Spleen (tissue), 11 donors: ENCODE results near the gene TRIM2. TPM values are rescaled to one million over a fixed set of nuclear protein-coding genes. Genes with fewer than 3 reads are reported as not detected.

Experiments used
- DNase-seq: peaks from one replicate; pipeline ENCODE4 v3.0.0-alpha.2; 2020
- H3K27ac ChIP-seq, 8 donors: fragments of 200-600 bp; sonication (generic) in 7 of 8; 1 replicate in 4 of 8; 2 replicates in 4 of 8; pipeline versions ENCODE4 v1.5.0 to v1.8.0; 2016 to 2021; ENCODE audit warnings: inconsistent platforms in 4 of 8, mild to moderate bottlenecking in 4 of 8, moderate library complexity in 1 of 8
- H3K27me3 ChIP-seq, 7 donors: fragments of 200-600 bp; sonication (generic) in 6 of 7; replicated peaks in 1 of 7; 1 replicate in 4 of 7; 2 replicates in 3 of 7; pipeline versions ENCODE4 v1.5.0 to v1.8.0; 2016 to 2021; ENCODE audit warnings: inconsistent platforms in 3 of 7, mild to moderate bottlenecking in 1 of 7
- H3K36me3 ChIP-seq, 6 donors: fragments of 200-600 bp; sonication (generic) in 5 of 6; 1 replicate in 4 of 6; 2 replicates in 2 of 6; pipeline versions ENCODE4 v1.5.0 to v1.8.0; 2016 to 2021; ENCODE audit warnings: inconsistent platforms in 2 of 6
- H3K4me1 ChIP-seq, 6 donors: fragments of 200-600 bp; sonication (generic) in 5 of 6; 1 replicate in 3 of 6; 2 replicates in 3 of 6; pipeline versions ENCODE4 v1.5.0 to v1.8.0; 2016 to 2021; ENCODE audit warnings: inconsistent platforms in 3 of 6
- H3K4me3 ChIP-seq, 8 donors: fragments of 200-600 bp; sonication (generic) in 7 of 8; 1 replicate in 4 of 8; 2 replicates in 4 of 8; pipeline versions ENCODE4 v1.5.0 to v1.8.0; 2016 to 2021; ENCODE audit warnings: inconsistent platforms in 4 of 8, mild to moderate bottlenecking in 4 of 8, moderate library complexity in 2 of 8
- H3K9me3 ChIP-seq, 8 donors: fragments of 200-600 bp; sonication (generic) in 7 of 8; 1 replicate in 4 of 8; 2 replicates in 4 of 8; pipeline versions ENCODE4 v1.5.0 to v1.8.0; 2016 to 2021; ENCODE audit warnings: inconsistent platforms in 4 of 8
- POLR2A ChIP-seq, 3 donors: fragments of 450-650 bp; IDR thresholded peaks; one replicate each; pipeline ENCODE4 v1.5.1; 2017; ENCODE audit warnings: antibody characterized with exemption in 3 of 3, mild to moderate bottlenecking in 1 of 3
- POLR2AphosphoS5 ChIP-seq, 3 donors: sonication (generic); formaldehyde crosslinking; IDR thresholded peaks; one replicate each; pipeline ENCODE4 v1.5.1; 2017; ENCODE audit warnings: antibody characterized with exemption in 3 of 3
- WGBS, 5 donors: extraction: QIAGEN DNeasy Blood & Tissue Kit in 3 of 5; methylation state at CpG; one replicate each; pipeline versions ENCODE4 v1.1.5 to v1.1.7; 2013 to 2018; 5-methylcytosine and 5-hydroxymethylcytosine counted together
- intact Hi-C: fragments of 100-400 bp; cut with DNase I; formaldehyde crosslinking; loops from one replicate; pipeline ENCODE4 v1.15.0; 2023; ENCODE audit warnings: low total_unique reads
- polyA plus RNA-seq, 3 donors: library from polyadenylated mRNA; stranded (reverse); fragments of 200-250 nt; gene quantifications; one replicate each; pipeline ENCODE4 v1.2.1, GENCODE V29; 2013
- total RNA-seq, 7 donors: library from RNA; depleted of rRNA in 3 of 7; stranded (reverse); fragments of >200 nt in 3 of 7; fragmentation: NEBNext Ultra II Directional in 4 of 7; extraction: Animal tissue kit (Norgen Biotek cat#: 25700) in 4 of 7; gene quantifications; one replicate each; pipeline versions ENCODE4 v1.1.0 to v1.2.1, GENCODE V29; 2016 to 2021
- TF ChIP-seq, protein P1 (sequence below), 11 experiments: fragments of 200-600 bp in 7 of 11; fragments of 450-650 bp in 4 of 11; sonication (generic) in 4 of 11; IDR thresholded peaks in 8 of 11; conservative IDR thresholded peaks in 3 of 11; 1 replicate in 7 of 11; 2 replicates in 4 of 11; pipeline versions ENCODE4 v1.4.0 to v1.8.0; 2016 to 2021; ENCODE audit warnings: antibody characterized with exemption in 11 of 11, inconsistent platforms in 4 of 11, mild to moderate bottlenecking in 1 of 11
- donor health status: healthy with polysubstance abuse.
- donor health status: DM: no; HTN: no; CAD: no; lungs with moderate emphysema.
- donor health status: DM: no; HTN: no; CAD: no.
- donor health status: Bipolar disorder and iron deficiency.
- donor health status: healthy.
- donor health status: DM: no; HTN: no; CAD: no.
- donor health status: DM: yes; HTN: yes; CAD: no.

TRIM2 gene
- total and polyA plus RNA-seq, 10 donors, result 3.2 to 77.9 (median 45.3) TPM

DNA sequence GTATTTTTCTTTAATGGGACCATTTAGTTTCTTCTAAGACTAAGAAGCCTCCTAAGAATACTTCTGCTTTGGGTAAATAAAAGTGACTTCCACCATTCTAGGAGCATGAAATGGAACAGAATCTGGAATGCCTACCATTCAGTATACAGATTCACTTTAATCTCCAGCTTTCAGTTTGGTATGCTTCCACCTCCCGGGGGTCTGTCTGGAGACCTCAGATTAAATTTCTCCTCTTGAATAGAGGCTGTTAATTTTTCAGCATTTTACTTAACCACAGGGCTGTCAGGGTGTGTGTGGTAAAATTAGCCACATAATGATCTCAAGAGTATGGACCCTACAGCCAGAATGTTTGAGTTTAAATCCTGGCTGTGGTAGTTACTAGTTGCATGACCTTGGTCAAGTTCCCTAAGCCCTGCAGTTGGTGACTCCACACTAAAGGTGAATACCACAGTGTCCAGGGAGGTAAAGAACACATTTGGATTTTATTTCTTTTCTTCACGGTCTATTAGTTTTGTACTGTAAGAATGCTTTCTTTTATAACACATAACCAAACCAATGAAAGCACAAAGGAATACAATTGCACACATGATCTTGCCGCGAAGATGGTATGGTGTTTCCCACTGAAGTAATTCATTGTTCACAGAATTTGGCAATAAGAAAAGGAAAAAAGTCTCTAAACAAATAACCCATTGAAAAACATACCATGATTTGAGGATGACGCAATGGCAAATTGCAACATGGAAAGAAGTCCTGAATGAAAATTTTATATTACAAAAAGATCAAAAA lies 37.3 kb upstream of the TRIM2 start:
- Histone ChIP-seq H3K36me3 (no peaks in the 10 kb centered on the region), H3K4me1 (no peaks in the 10 kb centered on the region), H3K9me3 (peaks cover 0 to 9% (median 2%) of the 10 kb centered on the region in 8 donors), H3K4me3 (no peak overlapping the region), H3K27me3 (peaks cover 0 to 5% (median 0%) of the 10 kb centered on the region in 7 donors), H3K27ac (no peak overlapping the region)
- intact Hi-C loops, result no loop called here
- DNase-seq, result no peak
- 74 to 88% (median 81%) methylated on average over 5 of the region's 5 CpGs for WGBS, 5 donors
- TF ChIP-seq POLR2AphosphoS5 (IDR thresholded peaks at IDR 0.05), result no peak
- TF ChIP-seq POLR2A (IDR thresholded peaks at IDR 0.05), result no peak
- TF ChIP-seq, protein P1, sequence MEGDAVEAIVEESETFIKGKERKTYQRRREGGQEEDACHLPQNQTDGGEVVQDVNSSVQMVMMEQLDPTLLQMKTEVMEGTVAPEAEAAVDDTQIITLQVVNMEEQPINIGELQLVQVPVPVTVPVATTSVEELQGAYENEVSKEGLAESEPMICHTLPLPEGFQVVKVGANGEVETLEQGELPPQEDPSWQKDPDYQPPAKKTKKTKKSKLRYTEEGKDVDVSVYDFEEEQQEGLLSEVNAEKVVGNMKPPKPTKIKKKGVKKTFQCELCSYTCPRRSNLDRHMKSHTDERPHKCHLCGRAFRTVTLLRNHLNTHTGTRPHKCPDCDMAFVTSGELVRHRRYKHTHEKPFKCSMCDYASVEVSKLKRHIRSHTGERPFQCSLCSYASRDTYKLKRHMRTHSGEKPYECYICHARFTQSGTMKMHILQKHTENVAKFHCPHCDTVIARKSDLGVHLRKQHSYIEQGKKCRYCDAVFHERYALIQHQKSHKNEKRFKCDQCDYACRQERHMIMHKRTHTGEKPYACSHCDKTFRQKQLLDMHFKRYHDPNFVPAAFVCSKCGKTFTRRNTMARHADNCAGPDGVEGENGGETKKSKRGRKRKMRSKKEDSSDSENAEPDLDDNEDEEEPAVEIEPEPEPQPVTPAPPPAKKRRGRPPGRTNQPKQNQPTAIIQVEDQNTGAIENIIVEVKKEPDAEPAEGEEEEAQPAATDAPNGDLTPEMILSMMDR (IDR thresholded peaks at IDR 0.05 in 8 of 11, conservative IDR thresholded peaks at IDR 0.05 in 3 of 11), result no peak

DNA sequence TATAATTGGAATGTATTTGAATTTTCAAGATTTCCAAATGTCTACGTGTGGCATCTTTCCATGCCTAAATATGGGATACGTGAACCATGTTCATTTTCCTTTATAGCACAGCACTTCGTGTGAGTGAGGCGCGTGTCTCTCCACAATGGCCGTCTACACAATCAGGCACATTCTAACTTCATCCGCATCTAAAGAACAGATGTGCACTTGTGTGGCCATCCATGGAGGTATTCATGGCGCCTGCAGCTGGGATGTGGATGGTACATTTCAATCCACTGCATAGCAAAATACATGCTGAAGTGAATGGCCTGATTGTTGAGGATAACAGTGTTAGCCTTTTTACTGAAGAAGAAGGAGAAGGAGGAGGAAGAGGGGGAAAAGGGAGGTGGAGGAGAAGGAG lies 34.5 kb upstream of the TRIM2 start:
- intact Hi-C loops, result no loop called here

DNA sequence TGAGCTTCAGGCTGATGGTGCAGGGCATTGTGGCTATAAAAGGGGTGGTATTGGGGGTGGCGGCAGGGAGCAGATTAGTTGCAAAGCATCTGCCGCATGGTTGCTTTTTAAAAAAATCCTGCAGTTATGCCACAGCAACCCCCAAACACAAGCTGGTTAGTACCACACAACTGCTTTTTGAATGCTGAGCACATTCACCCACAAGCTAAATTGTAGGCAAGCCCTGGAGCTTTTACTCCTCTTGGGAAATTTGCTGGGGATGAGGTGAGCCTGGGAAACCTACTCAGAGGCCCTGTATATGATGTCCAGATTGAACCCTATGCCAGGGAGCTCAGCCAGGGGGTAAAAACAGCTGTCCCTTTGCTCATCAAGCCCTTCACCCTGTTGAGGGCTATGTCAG lies 33.8 kb upstream of the TRIM2 start:
- intact Hi-C loops, result no loop called here
- H3K36me3 ChIP-seq, result no peaks in the 10 kb centered on the region
- 95 to 97% (median 96%) methylated on average over 2 of the region's 2 CpGs for WGBS, 5 donors
- H3K9me3 ChIP-seq, result no peaks in the 10 kb centered on the region
- TF ChIP-seq POLR2A (IDR thresholded peaks at IDR 0.05) (no peak), POLR2AphosphoS5 (IDR thresholded peaks at IDR 0.05) (no peak)
- TF ChIP-seq, protein P1 (IDR thresholded peaks at IDR 0.05 in 8 of 11, conservative IDR thresholded peaks at IDR 0.05 in 3 of 11), result no peak
- no peaks in the 10 kb centered on the region for H3K4me1 ChIP-seq
- no peak overlapping the region for H3K27ac ChIP-seq
- no peak overlapping the region for H3K4me3 ChIP-seq
- no peak for DNase-seq
- H3K27me3 ChIP-seq, result peaks cover 0 to 5% (median 0%) of the 10 kb centered on the region in 7 donors

More for the DNA sequence above, 34.5 kb upstream of the TRIM2 start:
- Histone ChIP-seq H3K27me3 (peaks cover 0 to 5% (median 0%) of the 10 kb centered on the region in 7 donors), H3K4me3 (no peak overlapping the region), H3K27ac (no peak overlapping the region), H3K4me1 (no peaks in the 10 kb centered on the region), H3K36me3 (no peaks in the 10 kb centered on the region), H3K9me3 (peaks cover 0 to 5% (median 2%) of the 10 kb centered on the region in 8 donors)
- TF ChIP-seq POLR2A (IDR thresholded peaks at IDR 0.05), result no peak
- no peak for DNase-seq
- 71 to 86% (median 83%) methylated on average over 8 of the region's 8 CpGs for WGBS, 5 donors

DNA sequence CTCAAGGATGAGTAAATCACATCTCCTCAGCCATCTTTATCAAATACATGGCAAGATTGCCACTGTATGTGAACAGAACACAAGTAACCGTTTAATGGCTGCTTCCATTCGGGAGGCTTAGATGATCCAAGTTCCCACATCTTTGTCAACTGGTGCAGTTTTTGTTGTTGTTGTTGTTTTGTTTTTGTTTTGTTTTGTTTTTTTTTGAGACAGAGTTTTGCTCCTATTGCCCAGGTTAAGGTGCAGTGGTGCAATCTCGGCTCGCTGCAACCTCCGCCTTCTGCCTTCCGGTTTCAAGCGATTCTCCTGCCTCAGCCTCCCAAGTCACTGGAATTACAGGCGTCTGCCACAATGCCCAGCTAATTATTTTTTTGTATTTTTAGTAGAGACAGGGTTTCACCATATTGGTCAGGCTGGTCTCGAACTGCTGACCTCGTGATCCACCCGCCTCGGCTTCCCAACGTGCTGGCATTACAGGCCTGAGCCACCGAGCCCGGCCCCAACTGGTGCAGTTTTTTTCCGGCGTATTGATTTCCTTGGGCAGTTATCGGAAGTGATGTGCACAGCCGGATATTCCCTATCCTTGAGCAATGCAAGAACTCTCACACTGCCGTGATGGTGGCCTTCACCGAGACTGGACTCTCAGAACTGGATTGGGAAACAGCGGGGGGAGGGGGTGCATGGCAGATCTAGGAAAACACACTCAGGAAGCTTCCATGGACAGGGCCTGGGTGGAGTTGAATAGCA lies 29.2 kb upstream of the TRIM2 start:
- Histone ChIP-seq H3K36me3 (no peaks in the 10 kb centered on the region), H3K9me3 (no peaks in the 10 kb centered on the region), H3K4me1 (peaks cover 0 to 5% (median 0%) of the 10 kb centered on the region in 6 donors), H3K27ac (peak overlapping the region in 7 of 8 donors; percentile 11 to 80 (median 58)), H3K4me3 (no peak overlapping the region), H3K27me3 (no peaks in the 10 kb centered on the region)
- peak; percentile 48 to 68 (median 60) for TF ChIP-seq POLR2AphosphoS5 (IDR thresholded peaks at IDR 0.05)
- TF ChIP-seq POLR2A (IDR thresholded peaks at IDR 0.05), result no peak
- peak; percentile 84 for DNase-seq
- WGBS, 5 donors, result 71 to 86% (median 83%) methylated on average over 22 of the region's 22 CpGs
- intact Hi-C loops, result no loop called here

DNA sequence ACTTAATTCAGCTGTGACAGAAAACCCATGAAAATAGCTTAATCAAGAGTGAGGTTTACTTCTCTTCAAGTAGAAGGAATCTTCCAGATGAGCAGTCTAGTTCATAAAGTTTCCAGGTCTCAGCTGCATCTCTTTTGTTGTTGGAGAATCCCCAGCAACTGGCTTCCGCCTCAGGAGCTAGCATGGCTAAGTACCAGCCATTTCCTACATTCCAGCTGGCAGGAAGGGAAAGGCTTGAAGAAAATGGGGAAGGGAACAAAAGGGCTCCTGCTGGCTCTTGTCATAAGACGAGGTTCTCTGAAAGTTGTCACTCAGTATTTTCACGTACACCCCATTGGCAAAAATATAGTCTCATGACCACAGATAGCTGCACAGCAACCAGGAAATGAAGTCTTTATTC lies 27.3 kb upstream of the TRIM2 start:
- no peak for TF ChIP-seq POLR2A (IDR thresholded peaks at IDR 0.05)
- TF ChIP-seq, protein P1 (IDR thresholded peaks at IDR 0.05 in 8 of 11, conservative IDR thresholded peaks at IDR 0.05 in 3 of 11), result no peak
- TF ChIP-seq POLR2AphosphoS5 (IDR thresholded peaks at IDR 0.05), result no peak
- 52 to 79% (median 75%) methylated on average over 3 of the region's 3 CpGs for WGBS, 5 donors
- Histone ChIP-seq H3K27me3 (no peaks in the 10 kb centered on the region), H3K27ac (peak overlapping the region in 6 of 8 donors; percentile 5 to 80 (median 62)), H3K36me3 (no peaks in the 10 kb centered on the region), H3K4me3 (no peak overlapping the region), H3K4me1 (peaks cover 0 to 5% (median 0%) of the 10 kb centered on the region in 6 donors), H3K9me3 (no peaks in the 10 kb centered on the region)
- no peak for DNase-seq
- intact Hi-C loops, result no loop called here
